Eye (tissue), 1 donor: Measurements from ENCODE around the gene UGT2B28.
"Not testable (repeated sequence)": the region's sequence is repeated elsewhere in the genome, so short reads cannot be mapped to it uniquely, and the experiment has no call there.

ENCODE experiments used
- DNase-seq: peaks from one replicate; pipeline ENCODE4 v3.0.0-alpha.2; 2015

UGT2B28 gene

GRCh38 chr4:69343558-69344420 is 63.5 kb downstream of the UGT2B28 start:
- DNase-seq, result not testable (repeated sequence)
